ENCODE data around the gene CLK4. TPM values are rescaled to one million over a fixed set of nuclear protein-coding genes. Genes with fewer than 3 reads are reported as not detected.
A peak's percentile ranks its signal among the peaks of the same experiment; 100 is the strongest.

Gene CLK4
- total RNA-seq, 1 donor from 2014 or later, result 37.9 TPM

- Mint-ChIP-seq H3K9me3 (ENCODE audit: low read depth) (no peaks in the 10 kb centered on the region), H3K4me3 (ENCODE audit: low read depth) (no peak overlapping the region), H3K27me3 (peaks cover 31% of the 10 kb centered on the region), H3K36me3 (ENCODE audit: insufficient read depth) (no peaks in the 10 kb centered on the region), H3K27ac (no peak overlapping the region), H3K4me1 (ENCODE audit: low read depth) (no peaks in the 10 kb centered on the region)
- TF ChIP-seq CTCF (IDR thresholded peaks at IDR 0.05; ENCODE audit: unreplicated experiment), result no peak
- DNase-seq (ENCODE audit: low spot score, unreplicated experiment), result no peak
Measured at GRCh38 chr5:178580271-178580955, 46.4 kb downstream of the CLK4 start.

- TF ChIP-seq CTCF (IDR thresholded peaks at IDR 0.05; ENCODE audit: unreplicated experiment), result no peak
- Mint-ChIP-seq H3K4me3 (ENCODE audit: low read depth) (no peak overlapping the region), H3K27ac (no peak overlapping the region), H3K9me3 (ENCODE audit: low read depth) (peaks cover 1% of the 10 kb centered on the region), H3K27me3 (peaks cover 45% of the 10 kb centered on the region), H3K36me3 (ENCODE audit: insufficient read depth) (no peaks in the 10 kb centered on the region), H3K4me1 (ENCODE audit: low read depth) (no peaks in the 10 kb centered on the region)
- DNase-seq (ENCODE audit: low spot score, unreplicated experiment), result no peak
Measured at GRCh38 chr5:178577944-178578343, 48.9 kb downstream of the CLK4 start.

DNA sequence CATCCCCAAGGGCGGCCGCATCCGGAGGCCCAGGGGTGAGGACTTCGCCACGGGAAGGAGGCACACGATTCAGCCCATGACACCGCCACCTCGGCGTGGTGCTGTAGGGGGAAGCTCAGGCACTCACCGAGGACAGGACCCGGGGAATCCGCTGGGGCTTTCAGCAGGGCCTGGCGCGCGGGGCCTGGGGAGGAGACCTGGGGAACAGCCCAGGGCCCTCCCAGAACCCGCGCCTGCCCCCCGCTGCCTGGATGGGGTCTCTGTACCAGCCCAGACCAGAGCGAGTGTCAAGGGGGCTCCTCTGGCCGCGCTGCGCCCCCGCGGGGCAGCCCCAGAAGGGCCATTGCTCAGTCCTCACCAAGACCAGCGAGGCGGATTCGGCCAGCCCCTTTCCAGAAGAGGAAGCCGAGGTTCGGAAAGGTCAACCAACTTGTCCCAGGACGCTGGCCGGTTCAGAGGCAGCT, 49.4 kb downstream of the CLK4 start:
- Mint-ChIP-seq H3K9me3 (ENCODE audit: low read depth) (peaks cover 5% of the 10 kb centered on the region), H3K36me3 (ENCODE audit: insufficient read depth) (no peaks in the 10 kb centered on the region), H3K4me1 (ENCODE audit: low read depth) (no peaks in the 10 kb centered on the region), H3K4me3 (ENCODE audit: low read depth) (peak overlapping the region; percentile 73), H3K27ac (peak overlapping the region; percentile 73), H3K27me3 (peaks cover 43% of the 10 kb centered on the region)
- DNase-seq (ENCODE audit: low spot score, unreplicated experiment), result no peak
- TF ChIP-seq CTCF (IDR thresholded peaks at IDR 0.05; ENCODE audit: unreplicated experiment), result peak; percentile 10

DNA sequence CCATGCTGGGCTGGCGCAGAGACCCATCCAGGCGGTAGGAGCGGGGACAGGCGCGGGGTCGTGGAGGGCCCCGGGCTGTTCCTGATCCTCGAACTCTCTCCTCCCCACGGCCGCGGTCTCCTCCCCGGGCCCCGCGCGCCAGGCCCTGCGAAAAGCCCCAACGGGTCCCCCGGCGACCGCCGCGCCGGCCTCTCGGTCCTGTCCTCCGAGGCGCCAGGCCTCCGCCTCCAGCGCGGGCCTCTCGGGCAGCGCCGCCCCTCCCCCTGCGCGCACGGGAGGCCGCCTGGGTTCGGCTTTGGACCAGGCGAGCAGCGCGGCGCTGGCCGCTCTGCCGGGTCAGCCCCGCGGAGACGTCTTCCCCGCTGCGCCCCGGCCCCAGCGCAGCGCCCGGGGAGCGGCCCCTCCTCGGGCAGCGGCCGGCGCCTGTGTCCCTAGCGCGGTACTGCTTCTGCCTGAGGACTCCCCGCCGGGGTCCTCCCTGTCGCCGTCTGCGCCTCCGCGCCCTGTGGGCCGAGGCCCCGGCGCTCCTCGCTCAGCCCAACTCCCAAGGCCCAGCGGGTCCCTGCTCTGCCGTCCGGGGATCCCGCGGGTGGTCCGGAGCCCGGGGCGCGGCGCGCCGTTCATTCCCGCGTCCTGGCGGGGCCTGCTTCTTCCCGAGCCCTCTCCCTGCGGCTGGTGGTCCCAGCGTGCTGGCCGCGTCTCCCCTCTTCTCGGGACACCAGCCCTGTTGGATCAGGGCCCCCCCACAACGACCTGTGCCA, 50.1 kb downstream of the CLK4 start:
- DNase-seq (ENCODE audit: low spot score, unreplicated experiment), result peak; percentile 36
- Mint-ChIP-seq H3K36me3 (ENCODE audit: insufficient read depth) (peaks cover 2% of the 10 kb centered on the region), H3K4me3 (ENCODE audit: low read depth) (peak overlapping the region; percentile 73), H3K4me1 (ENCODE audit: low read depth) (no peaks in the 10 kb centered on the region), H3K27me3 (peaks cover 42% of the 10 kb centered on the region), H3K27ac (peak overlapping the region; percentile 73), H3K9me3 (ENCODE audit: low read depth) (peaks cover 9% of the 10 kb centered on the region)
- TF ChIP-seq CTCF (IDR thresholded peaks at IDR 0.05; ENCODE audit: unreplicated experiment), result no peak

DNA sequence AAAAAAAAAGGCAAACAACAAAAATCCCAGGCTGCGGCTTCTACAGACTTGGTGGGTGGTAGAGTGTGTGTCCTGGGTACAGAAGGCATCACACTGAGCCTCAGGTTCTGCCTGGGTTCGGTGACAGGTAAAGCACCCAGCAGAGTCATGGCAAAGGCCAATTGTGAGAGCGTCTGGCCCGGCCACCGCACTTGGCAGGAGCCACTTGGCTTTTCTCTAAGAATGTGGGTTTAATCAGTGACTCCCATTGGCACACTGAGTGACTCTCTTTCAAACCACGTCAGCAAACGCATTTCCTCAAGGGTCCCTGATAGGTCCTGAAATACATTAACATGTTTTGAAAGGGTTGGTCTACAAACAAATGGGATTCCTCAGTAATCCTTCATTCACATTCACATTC, 53.6 kb downstream of the CLK4 start:
- Mint-ChIP-seq H3K4me1 (ENCODE audit: low read depth) (no peaks in the 10 kb centered on the region), H3K36me3 (ENCODE audit: insufficient read depth) (peaks cover 2% of the 10 kb centered on the region), H3K27ac (no peak overlapping the region), H3K4me3 (ENCODE audit: low read depth) (no peak overlapping the region), H3K27me3 (peaks cover 26% of the 10 kb centered on the region), H3K9me3 (ENCODE audit: low read depth) (peaks cover 9% of the 10 kb centered on the region)
- TF ChIP-seq CTCF (IDR thresholded peaks at IDR 0.05; ENCODE audit: unreplicated experiment), result no peak
- DNase-seq (ENCODE audit: low spot score, unreplicated experiment), result no peak
